SU-DHL-6 (cell line): ENCODE measurements around the gene AQP12B.

Experiments
- H2AFZ ChIP-seq: fragments of 200-600 bp; sonication (generic); 2 replicates; pipeline ENCODE4 v1.6.1; 2014; ENCODE audit warnings: low read depth, mild to moderate bottlenecking, moderate library complexity, mixed read lengths, antibody characterized with exemption, low read length; ENCODE audit not compliant: severe bottlenecking
- H3F3A ChIP-seq: fragments of 200-600 bp; shearing (Covaris generic); 2 replicates; pipeline ENCODE4 v1.6.0; 2016; ENCODE audit warnings: antibody characterized with exemption, mild to moderate bottlenecking; ENCODE audit not compliant: insufficient read depth
- H3K27ac ChIP-seq: fragments of 200-600 bp; sonication (generic); 2 replicates; pipeline ENCODE4 v1.5.1; 2016; ENCODE audit warnings: low read depth, mild to moderate bottlenecking, low read length, moderate library complexity, mixed read lengths
- H3K27me3 ChIP-seq: fragments of 200-600 bp; sonication (generic), shearing (Covaris generic); 2 replicates; pipeline ENCODE4 v1.6.0; 2014; ENCODE audit warnings: mild to moderate bottlenecking, low read length
- H3K36me3 ChIP-seq: fragments of 200-600 bp; sonication (generic); 2 replicates; pipeline ENCODE4 v1.6.1; 2014; ENCODE audit warnings: mild to moderate bottlenecking, low read length, mixed read lengths
- H3K4me2 ChIP-seq: fragments of 300-600, 200-600 bp; shearing (Covaris generic), sonication (generic); 2 replicates; pipeline ENCODE4 v1.6.0; 2014; ENCODE audit warnings: low read length, low read depth, mild to moderate bottlenecking; ENCODE audit not compliant: poor library complexity, severe bottlenecking
- H3K4me3 ChIP-seq: fragments of 200-600 bp; sonication (generic); 2 replicates; pipeline ENCODE4 v1.5.1; 2014; ENCODE audit warnings: antibody characterized with exemption, low read length, mild to moderate bottlenecking, mixed read lengths; ENCODE audit not compliant: insufficient read depth, poor library complexity, severe bottlenecking
- H3K79me2 ChIP-seq: fragments of 200-600 bp; sonication (generic); 2 replicates; pipeline ENCODE4 v1.6.1; 2014; ENCODE audit warnings: mild to moderate bottlenecking, low read length, moderate library complexity; ENCODE audit not compliant: insufficient read depth
- H3K9ac ChIP-seq: fragments of 200-600 bp; sonication (generic); 2 replicates; pipeline ENCODE4 v1.7.0; 2014; ENCODE audit warnings: mild to moderate bottlenecking, low read length
- H3K9me2 ChIP-seq: fragments of 200-600 bp; sonication (generic); replicated peaks from 2 replicates; pipeline ENCODE4 v1.6.1; 2014; ENCODE audit warnings: low read length; ENCODE audit not compliant: insufficient read depth
- H3K9me3 ChIP-seq: fragments of 200-600 bp; sonication (generic); 2 replicates; pipeline ENCODE4 v1.6.1; 2014; ENCODE audit warnings: low read length, mixed read lengths; ENCODE audit not compliant: insufficient read depth
- H4K20me1 ChIP-seq: fragments of 200-600 bp; sonication (generic); 2 replicates; pipeline ENCODE4 v1.6.1; 2014; ENCODE audit warnings: low read depth, mild to moderate bottlenecking, antibody characterized with exemption, low read length, moderate library complexity, mixed read lengths
- CTCF ChIP-seq: fragments of 200-600 bp; sonication (generic); IDR thresholded peaks from one replicate; pipeline ENCODE4 v1.5.1; 2017; ENCODE audit warnings: antibody characterized with exemption, mild to moderate bottlenecking, low read length, moderate library complexity; ENCODE audit not compliant: insufficient read depth, poor library complexity, severe bottlenecking
- EZH2phosphoT487 ChIP-seq: fragments of 200-600 bp; sonication (generic), shearing (Covaris generic); conservative IDR thresholded peaks from 2 replicates; pipeline ENCODE4 v1.6.1; 2018; ENCODE audit warnings: mild to moderate bottlenecking, antibody characterized with exemption, low read length, moderate library complexity, mixed read lengths

The AQP12B gene

GRCh38 chr2:240718896-240719490 is 36.3 kb upstream of the AQP12B start:
- Histone ChIP-seq H3K9me3 (no peaks in the 10 kb centered on the region), H3K79me2 (no peaks in the 10 kb centered on the region), H3K4me2 (no peak overlapping the region), H4K20me1 (no peaks in the 10 kb centered on the region), H3K27ac (no peak overlapping the region), H3K9me2 (no peaks in the 10 kb centered on the region), H3K4me3 (no peak overlapping the region), H2AFZ (no peak overlapping the region), H3K9ac (no peak overlapping the region), H3F3A (no peaks in the 10 kb centered on the region), H3K27me3 (no peaks in the 10 kb centered on the region), H3K36me3 (no peaks in the 10 kb centered on the region)
- TF ChIP-seq CTCF (no peak), EZH2phosphoT487 (no peak)

DNA sequence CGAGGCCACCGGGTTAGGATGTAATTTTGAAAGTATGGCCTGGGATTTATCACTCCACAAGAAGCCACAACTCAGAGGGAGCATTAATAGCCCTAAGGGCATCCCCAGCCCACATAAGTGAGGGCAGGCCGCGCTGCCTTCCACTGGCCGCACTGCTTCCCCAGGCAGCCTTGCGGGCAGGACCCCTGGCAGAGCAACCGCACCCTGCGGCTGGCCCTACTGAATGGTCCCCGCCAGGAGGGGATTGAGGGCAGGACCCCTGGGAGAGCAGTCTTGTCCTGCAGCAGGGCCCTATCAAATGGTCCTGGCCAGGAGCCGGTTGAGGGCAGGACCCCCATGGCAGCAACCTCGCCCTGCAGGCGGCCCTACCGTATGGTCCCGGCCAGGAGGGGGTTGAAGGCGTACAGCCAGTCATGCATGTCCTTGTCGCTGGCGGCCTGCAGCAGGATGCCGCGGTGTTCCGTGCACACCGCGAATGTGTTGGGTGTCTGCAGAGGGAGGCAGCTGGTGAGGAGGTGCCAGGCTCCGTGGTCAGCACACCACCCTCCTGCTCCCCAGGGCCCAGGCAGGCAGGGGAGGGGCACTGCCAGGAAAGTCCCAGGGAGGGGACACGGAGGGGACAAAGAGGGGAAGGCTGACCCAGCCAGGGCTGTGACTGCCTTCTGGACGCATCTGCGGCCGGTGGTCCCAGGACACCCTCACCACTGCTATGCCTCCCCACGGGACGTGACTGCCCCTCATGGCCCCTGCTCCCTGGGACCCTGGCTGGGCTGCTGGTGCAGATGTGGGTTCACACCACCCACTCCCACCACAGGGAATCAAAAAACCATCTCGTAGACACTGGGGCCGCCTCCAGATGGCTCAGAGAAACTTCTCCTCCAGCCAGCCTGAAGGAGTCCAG is 35.2 kb upstream of the AQP12B start:
- H3K9ac ChIP-seq = no peak overlapping the region
- no peak overlapping the region for H2AFZ ChIP-seq
- H3K27me3 ChIP-seq = no peaks in the 10 kb centered on the region
- no peak for TF ChIP-seq CTCF
- TF ChIP-seq EZH2phosphoT487 = no peak
- H3K9me3 ChIP-seq = no peaks in the 10 kb centered on the region
- H3K4me2 ChIP-seq = no peak overlapping the region
- no peak overlapping the region for H3K4me3 ChIP-seq
- no peaks in the 10 kb centered on the region for H3F3A ChIP-seq
- no peaks in the 10 kb centered on the region for H4K20me1 ChIP-seq
- no peak overlapping the region for H3K27ac ChIP-seq
- no peaks in the 10 kb centered on the region for H3K79me2 ChIP-seq
- no peaks in the 10 kb centered on the region for H3K36me3 ChIP-seq
- H3K9me2 ChIP-seq = no peaks in the 10 kb centered on the region

- Histone ChIP-seq H3K27ac (no peak overlapping the region), H3F3A (no peaks in the 10 kb centered on the region), H3K4me2 (no peak overlapping the region), H3K79me2 (no peaks in the 10 kb centered on the region), H2AFZ (no peak overlapping the region), H3K4me3 (no peak overlapping the region), H3K27me3 (no peaks in the 10 kb centered on the region), H3K9me2 (no peaks in the 10 kb centered on the region), H3K9ac (no peak overlapping the region), H3K36me3 (no peaks in the 10 kb centered on the region), H3K9me3 (no peaks in the 10 kb centered on the region), H4K20me1 (no peaks in the 10 kb centered on the region)
- no peak for TF ChIP-seq EZH2phosphoT487
- no peak for TF ChIP-seq CTCF
These were observed 34.5 kb upstream of the AQP12B start for GRCh38 chr2:240717181-240717641.
